HuH-7 (cell line): ENCODE data around the gene IPO4.

ENCODE experiments used
- DNase-seq: peaks from one replicate; pipeline ENCODE4 v3.0.0; 2011; ENCODE audit warnings: low spot score

The IPO4 gene

GRCh38 chr14:24194873-24195185 is 6.2 kb upstream of the IPO4 start:
- no peak for DNase-seq

- no peak for DNase-seq
Measured at GRCh38 chr14:24194186-24194872, 5.7 kb upstream of the IPO4 start.

- no peak for DNase-seq
Measured at GRCh38 chr14:24192933-24193332, 4.3 kb upstream of the IPO4 start.

GRCh38 chr14:24190416-24190815 is 1.8 kb upstream of the IPO4 start:
- no peak for DNase-seq

GRCh38 chr14:24189460-24189859 is 844 bp upstream of the IPO4 start:
- no peak for DNase-seq

- DNase-seq = no peak
Measured at GRCh38 chr14:24189059-24189375, 401 bp upstream of the IPO4 start.

- no peak for DNase-seq
Measured at GRCh38 chr14:24187539-24187915, 1.1 kb downstream of the IPO4 start.

GRCh38 chr14:24186831-24187538 is 1.6 kb downstream of the IPO4 start:
- no peak for DNase-seq

GRCh38 chr14:24185741-24186140 is 2.9 kb downstream of the IPO4 start:
- no peak for DNase-seq

GRCh38 chr14:24185026-24185425 is 3.6 kb downstream of the IPO4 start:
- DNase-seq = no peak

- DNase-seq = no peak
Measured at GRCh38 chr14:24184104-24184970, 4.3 kb downstream of the IPO4 start.

GRCh38 chr14:24183014-24183481 is 5.6 kb downstream of the IPO4 start:
- no peak for DNase-seq

GRCh38 chr14:24182110-24182882 is 6.3 kb downstream of the IPO4 start:
- no peak for DNase-seq

- DNase-seq = no peak
Measured at GRCh38 chr14:24181371-24182077, 7.1 kb downstream of the IPO4 start.

- DNase-seq = no peak
Measured at GRCh38 chr14:24179961-24180796, 8.4 kb downstream of the IPO4 start.

GRCh38 chr14:24179294-24179960 is 9.2 kb downstream of the IPO4 start:
- no peak for DNase-seq

- no peak for DNase-seq
Measured at GRCh38 chr14:24178399-24179178, 10.0 kb downstream of the IPO4 start.

GRCh38 chr14:24177891-24178290 is 10.7 kb downstream of the IPO4 start:
- no peak for DNase-seq

- DNase-seq = no peak
Measured at GRCh38 chr14:24177041-24177825, 11.4 kb downstream of the IPO4 start.
